HG03439 (cell line): ENCODE measurements around the gene SIRT3.
A peak's percentile ranks its signal among the peaks of the same experiment; 100 is the strongest.

ENCODE experiments used
- ATAC-seq: cut with Tn5 transposase; IDR thresholded peaks from one replicate; pipeline ENCODE4 v1.9.1; 2021; ENCODE audit warnings: mild to moderate bottlenecking, moderate library complexity; ENCODE audit not compliant: unreplicated experiment

Gene SIRT3

GRCh38 chr11:271319-271715 lies 35.2 kb upstream of the SIRT3 start:
- ATAC-seq, result no peak

- no peak for ATAC-seq
Measured at GRCh38 chr11:270451-271318, 34.5 kb upstream of the SIRT3 start.

- peak; percentile 67 for ATAC-seq
Measured at GRCh38 chr11:269146-269890, 33.2 kb upstream of the SIRT3 start.

- ATAC-seq, result peak; percentile 47
Measured at GRCh38 chr11:268716-269145, 32.6 kb upstream of the SIRT3 start.

- no peak for ATAC-seq
Measured at GRCh38 chr11:267491-267994, 31.4 kb upstream of the SIRT3 start.

- ATAC-seq, result no peak
Measured at GRCh38 chr11:266676-267439, 30.7 kb upstream of the SIRT3 start.

GRCh38 chr11:261624-262023 lies 25.5 kb upstream of the SIRT3 start:
- no peak for ATAC-seq

- ATAC-seq, result no peak
Measured at GRCh38 chr11:259413-259812, 23.3 kb upstream of the SIRT3 start.

GRCh38 chr11:257766-258493 lies 21.8 kb upstream of the SIRT3 start:
- ATAC-seq, result no peak

GRCh38 chr11:256952-257737 lies 21.0 kb upstream of the SIRT3 start:
- no peak for ATAC-seq

GRCh38 chr11:255816-256215 lies 19.7 kb upstream of the SIRT3 start:
- no peak for ATAC-seq

- ATAC-seq, result no peak
Measured at GRCh38 chr11:255176-255575, 19.0 kb upstream of the SIRT3 start.

- no peak for ATAC-seq
Measured at GRCh38 chr11:253886-254270, 17.7 kb upstream of the SIRT3 start.

- no peak for ATAC-seq
Measured at GRCh38 chr11:253160-253885, 17.2 kb upstream of the SIRT3 start.

GRCh38 chr11:252666-253065 lies 16.5 kb upstream of the SIRT3 start:
- no peak for ATAC-seq

- ATAC-seq, result no peak
Measured at GRCh38 chr11:251550-251949, 15.4 kb upstream of the SIRT3 start.

GRCh38 chr11:250740-251299 lies 14.7 kb upstream of the SIRT3 start:
- no peak for ATAC-seq

- no peak for ATAC-seq
Measured at GRCh38 chr11:250274-250673, 14.1 kb upstream of the SIRT3 start.

- ATAC-seq, result no peak
Measured at GRCh38 chr11:249062-249461, 12.9 kb upstream of the SIRT3 start.
